Astrocyte (in vitro differentiated cells and primary cell): ENCODE measurements around the gene CCSER2. TPM values are rescaled to one million over a fixed set of nuclear protein-coding genes. Genes with fewer than 3 reads are reported as not detected.

ENCODE experiments used
- DNase-seq: peaks from one replicate; pipeline ENCODE4 v3.0.0-alpha.2; 2010; ENCODE audit warnings: low read depth
- FAIRE-seq: peaks from 2 replicates; lab custom pipeline; 2011; peaks lifted over from hg19 to GRCh38; lab: Jason Lieb, UNC
- H2AFZ ChIP-seq: 2 replicates; pipeline ENCODE4 v1.6.0; 2012; ENCODE audit warnings: low read depth, low read length, inconsistent platforms
- H3K27ac ChIP-seq: 2 replicates; pipeline ENCODE4 v1.5.1; 2011; ENCODE audit warnings: low read depth, low read length, inconsistent platforms
- H3K27me3 ChIP-seq: 2 replicates; pipeline ENCODE4 v1.6.0; 2011; ENCODE audit warnings: low read length, inconsistent platforms; ENCODE audit not compliant: insufficient read depth
- H3K36me3 ChIP-seq: 2 replicates; pipeline ENCODE4 v1.5.1; 2011; ENCODE audit warnings: low read length, inconsistent platforms; ENCODE audit not compliant: insufficient read depth
- H3K4me1 ChIP-seq: 2 replicates; pipeline ENCODE4 v1.5.1; 2011; ENCODE audit warnings: low read length, inconsistent platforms; ENCODE audit not compliant: insufficient read depth
- H3K4me2 ChIP-seq: 2 replicates; pipeline ENCODE4 v1.6.0; 2012; ENCODE audit warnings: low read length, inconsistent platforms
- H3K4me3 ChIP-seq: 2 replicates; pipeline ENCODE4 v1.5.1; 2011; ENCODE audit warnings: low read depth, mild to moderate bottlenecking, low read length, inconsistent platforms; ENCODE audit not compliant: insufficient read depth
- H3K79me2 ChIP-seq: 2 replicates; pipeline ENCODE4 v1.6.0; 2012; ENCODE audit warnings: mild to moderate bottlenecking, low read length, inconsistent platforms; ENCODE audit not compliant: insufficient read depth
- H3K9ac ChIP-seq: 2 replicates; pipeline ENCODE4 v1.6.0; 2012; ENCODE audit warnings: mild to moderate bottlenecking, low read length, inconsistent platforms
- H3K9me3 ChIP-seq: 2 replicates; pipeline ENCODE4 v1.5.1; 2012; ENCODE audit warnings: low read depth, mild to moderate bottlenecking, low read length, inconsistent platforms; ENCODE audit not compliant: insufficient read depth
- H4K20me1 ChIP-seq: 2 replicates; pipeline ENCODE4 v1.6.0; 2012; ENCODE audit warnings: low read length, inconsistent platforms; ENCODE audit not compliant: insufficient read depth
- H3K27ac Mint-ChIP-seq: one replicate; pipeline ENCODE4 v1.8.0; 2021; ENCODE audit warnings: mild to moderate bottlenecking, mixed read lengths; ENCODE audit not compliant: unreplicated experiment
- H3K27me3 Mint-ChIP-seq: one replicate; pipeline ENCODE4 v1.8.0; 2021; ENCODE audit warnings: low read depth, mixed read lengths; ENCODE audit not compliant: unreplicated experiment
- H3K36me3 Mint-ChIP-seq: one replicate; pipeline ENCODE4 v1.8.0; 2021; ENCODE audit warnings: low read depth, mixed read lengths; ENCODE audit not compliant: unreplicated experiment
- H3K4me1 Mint-ChIP-seq: one replicate; pipeline ENCODE4 v1.8.0; 2021; ENCODE audit warnings: low read depth, mixed read lengths; ENCODE audit not compliant: unreplicated experiment
- H3K4me3 Mint-ChIP-seq: one replicate; pipeline ENCODE4 v1.8.0; 2021; ENCODE audit warnings: mild to moderate bottlenecking, moderate library complexity, mixed read lengths; ENCODE audit not compliant: unreplicated experiment
- H3K9me3 Mint-ChIP-seq: one replicate; pipeline ENCODE4 v1.8.0; 2021; ENCODE audit warnings: mild to moderate bottlenecking, mixed read lengths; ENCODE audit not compliant: unreplicated experiment
- CTCF ChIP-seq: IDR thresholded peaks from 2 replicates; pipeline ENCODE4 v1.5.1; 2011; ENCODE audit warnings: low read depth, mild to moderate bottlenecking, inconsistent platforms, low read length, moderate library complexity; ENCODE audit not compliant: insufficient read depth
- EZH2 ChIP-seq: IDR thresholded peaks from 2 replicates; pipeline ENCODE4 v1.6.1; 2012; ENCODE audit warnings: mild to moderate bottlenecking, low read length, inconsistent platforms; ENCODE audit not compliant: insufficient read depth
- total RNA-seq: library from RNA; stranded (reverse); gene quantifications from 2 replicates; pipeline ENCODE4 v1.2.1, GENCODE V29; 2021

The CCSER2 gene
- total RNA-seq, 1 donor from 2014 or later: 100 TPM

- no peaks in the 10 kb centered on the region for H3K9me3 Mint-ChIP-seq
- Histone ChIP-seq H3K36me3 (no peaks in the 10 kb centered on the region), H3K27me3 (no peaks in the 10 kb centered on the region), H4K20me1 (peaks cover 70% of the 10 kb centered on the region), H3K9me3 (no peaks in the 10 kb centered on the region), H3K9ac (no peak overlapping the region), H3K4me1 (peaks cover 7% of the 10 kb centered on the region), H3K4me2 (no peak overlapping the region), H3K27ac (no peak overlapping the region), H3K4me3 (no peak overlapping the region), H3K79me2 (peaks cover 88% of the 10 kb centered on the region), H2AFZ (no peak overlapping the region)
- peaks cover 53% of the 10 kb centered on the region for H3K4me1 Mint-ChIP-seq
- no peak for DNase-seq
- H3K4me3 Mint-ChIP-seq: no peak overlapping the region
- TF ChIP-seq EZH2: no peak
- TF ChIP-seq CTCF: no peak
- no peak for FAIRE-seq
- no peaks in the 10 kb centered on the region for H3K36me3 Mint-ChIP-seq
- no peaks in the 10 kb centered on the region for H3K27me3 Mint-ChIP-seq
- H3K27ac Mint-ChIP-seq: no peak overlapping the region
These were observed 30.4 kb downstream of the CCSER2 start for GRCh38 chr10:84358743-84359142.

GRCh38 chr10:84360637-84361365 lies 32.4 kb downstream of the CCSER2 start:
- FAIRE-seq (no peak), DNase-seq (peak; percentile 22)
- Mint-ChIP-seq H3K4me1 (peaks cover 43% of the 10 kb centered on the region), H3K4me3 (peak overlapping the region; percentile 73), H3K27me3 (no peaks in the 10 kb centered on the region), H3K9me3 (no peaks in the 10 kb centered on the region), H3K36me3 (no peaks in the 10 kb centered on the region), H3K27ac (peak overlapping the region; percentile 90)
- Histone ChIP-seq H3K9ac (peak overlapping the region; percentile 59), H3K4me2 (peak overlapping the region; percentile 84), H3K9me3 (no peaks in the 10 kb centered on the region), H3K27ac (peak overlapping the region; percentile 12), H3K36me3 (no peaks in the 10 kb centered on the region), H3K4me1 (peaks cover 7% of the 10 kb centered on the region), H3K4me3 (peak overlapping the region; percentile 50), H3K27me3 (no peaks in the 10 kb centered on the region), H4K20me1 (peaks cover 67% of the 10 kb centered on the region), H2AFZ (peak overlapping the region; percentile 11), H3K79me2 (peaks cover 89% of the 10 kb centered on the region)
- no peak for TF ChIP-seq EZH2
- TF ChIP-seq CTCF: no peak

- H3K4me3 Mint-ChIP-seq: no peak overlapping the region
- no peaks in the 10 kb centered on the region for H3K27me3 Mint-ChIP-seq
- no peaks in the 10 kb centered on the region for H3K36me3 Mint-ChIP-seq
- peaks cover 76% of the 10 kb centered on the region for H4K20me1 ChIP-seq
- H2AFZ ChIP-seq: no peak overlapping the region
- peaks cover 7% of the 10 kb centered on the region for H3K4me1 ChIP-seq
- no peak overlapping the region for H3K4me3 ChIP-seq
- FAIRE-seq (no peak), DNase-seq (no peak)
- no peak overlapping the region for H3K27ac Mint-ChIP-seq
- no peak overlapping the region for H3K9ac ChIP-seq
- peaks cover 22% of the 10 kb centered on the region for H3K4me1 Mint-ChIP-seq
- no peaks in the 10 kb centered on the region for H3K9me3 Mint-ChIP-seq
- H3K79me2 ChIP-seq: peaks cover 95% of the 10 kb centered on the region
- no peaks in the 10 kb centered on the region for H3K27me3 ChIP-seq
- H3K4me2 ChIP-seq: no peak overlapping the region
- H3K27ac ChIP-seq: no peak overlapping the region
- TF ChIP-seq EZH2 (no peak), CTCF (no peak)
- H3K36me3 ChIP-seq: no peaks in the 10 kb centered on the region
- H3K9me3 ChIP-seq: no peaks in the 10 kb centered on the region
These were observed 37.0 kb downstream of the CCSER2 start for GRCh38 chr10:84365335-84365881.
